ENCODE data around the gene RANBP9. TPM values are rescaled to one million over a fixed set of nuclear protein-coding genes. Genes with fewer than 3 reads are reported as not detected.

Gene RANBP9
- polyA plus RNA-seq, 3 donors, result 1.8 to 26.1 (median 2.0) TPM

- H2AFZ ChIP-seq (ENCODE audit: insufficient read depth, low read depth, low read length, poor library complexity, severe bottlenecking), result no peak overlapping the region
- H3K36me3 Mint-ChIP-seq, result no peaks in the 10 kb centered on the region
- no peak overlapping the region for H3K27ac Mint-ChIP-seq
- H3K4me1 Mint-ChIP-seq, result no peaks in the 10 kb centered on the region
- H3K4me1 ChIP-seq (ENCODE audit: control insufficient read depth in 1 of 2, insufficient read depth in 2 of 2, low read length in 2 of 2), result no peaks in the 10 kb centered on the region
- intact Hi-C loops (cut with micrococcal nuclease), result no loop called here
- no peak overlapping the region for H3K4me2 ChIP-seq (replicated peaks; ENCODE audit: extremely low read depth, low read length, poor library complexity, severe bottlenecking)
- DNase-seq, result no peak
- no peaks in the 10 kb centered on the region for H3K79me2 ChIP-seq (ENCODE audit: insufficient read depth, low read length)
- H3K9me3 Mint-ChIP-seq, result no peaks in the 10 kb centered on the region
- H3K27ac ChIP-seq (ENCODE audit: low read depth in 1 of 2, low read length in 2 of 2), result no peak overlapping the region
- no peaks in the 10 kb centered on the region for H3K36me3 ChIP-seq (replicated peaks in 1 of 2; ENCODE audit: control insufficient read depth in 1 of 2, insufficient read depth in 2 of 2, low read length in 2 of 2)
- no peak overlapping the region for H3K4me3 ChIP-seq (replicated peaks in 1 of 3; ENCODE audit: low read depth in 2 of 3, low read length in 3 of 3)
- peaks cover 1 to 3% (median 2%) of the 10 kb centered on the region in 3 donors for H3K27me3 Mint-ChIP-seq (ENCODE audit: low read depth in 3 of 3)
- no peaks in the 10 kb centered on the region for H3K27me3 ChIP-seq (ENCODE audit: control insufficient read depth in 2 of 2, insufficient read depth in 2 of 2, low read length in 2 of 2)
- no peak overlapping the region for H3K4me3 Mint-ChIP-seq
- no peaks in the 10 kb centered on the region for H4K20me1 ChIP-seq (ENCODE audit: insufficient read depth, low read length)
- TF ChIP-seq, protein P1, sequence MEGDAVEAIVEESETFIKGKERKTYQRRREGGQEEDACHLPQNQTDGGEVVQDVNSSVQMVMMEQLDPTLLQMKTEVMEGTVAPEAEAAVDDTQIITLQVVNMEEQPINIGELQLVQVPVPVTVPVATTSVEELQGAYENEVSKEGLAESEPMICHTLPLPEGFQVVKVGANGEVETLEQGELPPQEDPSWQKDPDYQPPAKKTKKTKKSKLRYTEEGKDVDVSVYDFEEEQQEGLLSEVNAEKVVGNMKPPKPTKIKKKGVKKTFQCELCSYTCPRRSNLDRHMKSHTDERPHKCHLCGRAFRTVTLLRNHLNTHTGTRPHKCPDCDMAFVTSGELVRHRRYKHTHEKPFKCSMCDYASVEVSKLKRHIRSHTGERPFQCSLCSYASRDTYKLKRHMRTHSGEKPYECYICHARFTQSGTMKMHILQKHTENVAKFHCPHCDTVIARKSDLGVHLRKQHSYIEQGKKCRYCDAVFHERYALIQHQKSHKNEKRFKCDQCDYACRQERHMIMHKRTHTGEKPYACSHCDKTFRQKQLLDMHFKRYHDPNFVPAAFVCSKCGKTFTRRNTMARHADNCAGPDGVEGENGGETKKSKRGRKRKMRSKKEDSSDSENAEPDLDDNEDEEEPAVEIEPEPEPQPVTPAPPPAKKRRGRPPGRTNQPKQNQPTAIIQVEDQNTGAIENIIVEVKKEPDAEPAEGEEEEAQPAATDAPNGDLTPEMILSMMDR (IDR thresholded peaks at IDR 0.05), result no peak
- no CpG with 5 or more reads among the region's 2 CpGs for WGBS (ENCODE audit: insufficient coverage)
- no peak overlapping the region for H3K9ac ChIP-seq (ENCODE audit: insufficient read depth, low read length, poor library complexity, severe bottlenecking)
- H3K9me3 ChIP-seq (replicated peaks in 1 of 2; ENCODE audit: control insufficient read depth in 1 of 2, insufficient read depth in 1 of 2, low read length in 2 of 2), result no peaks in the 10 kb centered on the region
Measured at GRCh38 chr6:13735031-13735430, 23.4 kb upstream of the RANBP9 start.

- Mint-ChIP-seq H3K4me3 (no peak overlapping the region), H3K36me3 (no peaks in the 10 kb centered on the region), H3K4me1 (no peaks in the 10 kb centered on the region), H3K9me3 (no peaks in the 10 kb centered on the region), H3K27ac (no peak overlapping the region), H3K27me3 (ENCODE audit: low read depth in 3 of 3) (peaks cover 1 to 3% (median 2%) of the 10 kb centered on the region in 3 donors)
- Histone ChIP-seq H3K79me2 (ENCODE audit: insufficient read depth, low read length) (no peaks in the 10 kb centered on the region), H3K9me3 (replicated peaks in 1 of 2; ENCODE audit: control insufficient read depth in 1 of 2, insufficient read depth in 1 of 2, low read length in 2 of 2) (no peaks in the 10 kb centered on the region), H4K20me1 (ENCODE audit: insufficient read depth, low read length) (no peaks in the 10 kb centered on the region), H3K36me3 (replicated peaks in 1 of 2; ENCODE audit: control insufficient read depth in 1 of 2, insufficient read depth in 2 of 2, low read length in 2 of 2) (no peaks in the 10 kb centered on the region), H3K4me1 (ENCODE audit: control insufficient read depth in 1 of 2, insufficient read depth in 2 of 2, low read length in 2 of 2) (no peaks in the 10 kb centered on the region), H3K9ac (ENCODE audit: insufficient read depth, low read length, poor library complexity, severe bottlenecking) (no peak overlapping the region), H3K27me3 (ENCODE audit: control insufficient read depth in 2 of 2, insufficient read depth in 2 of 2, low read length in 2 of 2) (no peaks in the 10 kb centered on the region), H3K27ac (ENCODE audit: low read depth in 1 of 2, low read length in 2 of 2) (no peak overlapping the region), H3K4me2 (replicated peaks; ENCODE audit: extremely low read depth, low read length, poor library complexity, severe bottlenecking) (no peak overlapping the region), H3K4me3 (replicated peaks in 1 of 3; ENCODE audit: low read depth in 2 of 3, low read length in 3 of 3) (no peak overlapping the region), H2AFZ (ENCODE audit: insufficient read depth, low read depth, low read length, poor library complexity, severe bottlenecking) (no peak overlapping the region)
- no peak for DNase-seq
- intact Hi-C loops (cut with micrococcal nuclease), result no loop called here
- WGBS (ENCODE audit: insufficient coverage), result 94% methylated on average over 11 of the region's 17 CpGs
- TF ChIP-seq, protein P1 (IDR thresholded peaks at IDR 0.05), result no peak
Measured at GRCh38 chr6:13733178-13733887, 21.7 kb upstream of the RANBP9 start.

All from CD14-positive monocyte (primary cell).